Stimulated activated CD4-positive, alpha-beta T cell treated with anti-CD3 and anti-CD28 coated beads, TNF-alpha, amount 100 ng/mL, for 48 hours (primary cell): ENCODE measurements around the gene PLCB1.
"Not testable (repeated sequence)": the region's sequence is repeated elsewhere in the genome, so short reads cannot be mapped to it uniquely, and the experiment has no call there.

Experiments used
- DNase-seq, 3 donors: peaks; one replicate each; pipeline ENCODE4 v3.0.0-alpha.2; 2020; ENCODE audit warnings: low read depth in 3 of 3

PLCB1 gene

DNA sequence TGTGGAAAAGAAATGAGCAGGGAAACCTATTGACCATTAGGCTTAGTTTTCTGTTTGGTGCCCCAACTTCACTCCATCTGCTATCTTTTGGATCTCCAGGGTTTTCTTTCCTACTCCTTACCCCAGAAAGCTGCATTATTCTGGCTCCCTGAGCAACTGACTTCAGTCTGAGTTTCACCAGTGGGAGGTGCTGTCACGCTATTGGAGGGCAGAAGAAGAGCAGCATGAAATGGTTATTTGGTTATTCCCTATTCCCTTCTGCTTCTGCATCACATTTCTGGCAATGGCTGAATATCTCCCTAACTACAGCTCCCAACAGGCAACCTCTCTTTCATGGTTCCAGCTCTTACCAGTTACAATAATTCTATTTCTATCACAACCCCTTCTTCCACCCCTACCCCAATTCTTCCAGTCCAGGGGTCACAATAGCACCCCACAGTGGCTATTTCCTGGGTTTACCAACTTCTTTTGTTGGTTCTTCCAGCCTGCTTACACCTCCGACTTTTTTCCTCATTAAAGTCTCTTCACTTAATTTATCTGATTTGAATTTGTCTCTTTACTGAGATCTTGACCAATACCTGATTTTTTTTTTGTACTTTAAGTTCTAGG, 311.5 kb downstream of the PLCB1 start:
- DNase-seq, result no peak

DNA sequence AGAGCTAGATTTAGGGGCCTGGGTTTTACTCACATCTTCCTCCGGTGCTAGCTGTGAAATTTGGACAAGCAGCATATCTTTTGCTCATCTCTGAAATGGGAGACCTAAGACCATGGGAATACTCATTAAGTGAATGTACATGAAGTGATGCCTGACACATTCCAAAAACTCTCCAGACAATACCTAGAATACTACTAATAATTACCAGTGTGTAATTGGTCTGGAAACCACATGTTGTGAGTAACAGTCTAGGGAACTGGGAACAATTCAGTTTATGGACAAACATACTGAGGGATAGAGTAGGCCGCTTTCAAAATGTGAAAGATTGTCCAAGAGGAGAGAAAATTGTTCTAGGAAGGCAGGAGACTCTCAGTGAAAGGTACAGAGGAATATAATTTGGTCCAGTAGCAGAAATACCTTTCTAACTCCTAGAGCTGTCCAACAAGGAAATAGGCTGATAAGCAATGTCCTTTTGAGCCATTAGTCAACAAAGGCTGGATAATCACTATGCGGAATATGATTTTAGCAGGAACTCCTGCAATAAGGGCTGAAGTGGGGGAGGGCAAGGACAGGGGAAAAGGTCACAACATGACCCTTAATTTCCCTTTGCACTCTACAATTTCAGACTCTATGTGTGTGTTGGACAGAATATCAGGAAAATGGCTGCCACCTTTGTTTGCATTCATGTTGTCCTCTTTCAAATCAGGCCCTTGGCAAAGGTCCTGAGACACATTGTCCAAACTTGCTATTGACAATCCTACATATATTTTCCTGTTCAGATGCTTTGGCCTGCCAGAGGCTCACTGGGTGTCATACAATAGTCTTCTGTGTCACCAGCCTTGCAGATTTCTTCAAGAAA, 315.4 kb downstream of the PLCB1 start:
- DNase-seq, result no peak

DNA sequence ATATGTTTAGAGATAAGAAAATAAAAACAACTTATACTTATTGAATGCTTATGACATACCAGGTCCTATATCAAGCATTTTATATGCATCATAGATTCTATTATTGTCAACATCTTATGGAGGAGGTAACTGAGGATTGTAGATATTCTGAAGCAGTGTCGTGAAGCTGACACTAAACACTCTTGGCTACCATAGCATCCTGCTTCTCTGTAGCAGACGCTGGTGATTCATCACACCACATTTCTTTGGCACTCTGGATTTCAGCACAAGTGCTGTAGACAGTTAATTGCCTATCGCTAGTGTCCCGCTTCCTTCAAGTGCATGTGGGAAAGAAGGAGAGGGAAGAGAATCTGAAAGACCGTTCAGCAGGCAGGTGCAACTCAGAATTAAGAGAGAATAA, 317.1 kb downstream of the PLCB1 start:
- DNase-seq, result no peak

DNA sequence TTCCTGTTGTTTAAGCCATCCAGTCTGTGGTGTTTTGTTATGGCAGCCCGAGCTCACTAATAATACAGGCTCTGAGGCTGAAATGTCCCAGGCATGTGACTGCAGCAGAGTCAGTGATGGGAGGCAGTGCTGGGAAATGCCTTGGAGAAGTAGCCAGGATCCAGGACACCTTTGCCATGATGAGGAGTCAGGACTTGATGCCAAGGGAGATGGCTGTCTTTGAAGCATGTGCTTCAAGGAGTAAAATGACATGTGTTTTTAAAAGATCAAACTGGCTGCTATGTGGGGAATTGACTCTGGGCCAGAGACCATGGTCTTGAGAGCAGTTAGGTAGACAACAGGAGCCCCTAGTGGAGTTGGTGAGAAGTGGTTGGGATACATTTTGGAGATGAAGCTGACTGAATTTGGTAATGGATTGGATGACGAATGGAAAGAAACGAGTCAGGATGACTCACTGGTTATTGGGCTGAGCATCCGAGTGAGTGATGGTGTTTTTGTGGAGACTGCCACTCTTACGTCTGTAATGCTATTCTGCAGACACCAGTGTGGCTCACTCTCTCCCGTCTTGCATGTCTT, 322.2 kb downstream of the PLCB1 start:
- DNase-seq, result peak in 2 of 3 donors; percentile 3 to 16

DNA sequence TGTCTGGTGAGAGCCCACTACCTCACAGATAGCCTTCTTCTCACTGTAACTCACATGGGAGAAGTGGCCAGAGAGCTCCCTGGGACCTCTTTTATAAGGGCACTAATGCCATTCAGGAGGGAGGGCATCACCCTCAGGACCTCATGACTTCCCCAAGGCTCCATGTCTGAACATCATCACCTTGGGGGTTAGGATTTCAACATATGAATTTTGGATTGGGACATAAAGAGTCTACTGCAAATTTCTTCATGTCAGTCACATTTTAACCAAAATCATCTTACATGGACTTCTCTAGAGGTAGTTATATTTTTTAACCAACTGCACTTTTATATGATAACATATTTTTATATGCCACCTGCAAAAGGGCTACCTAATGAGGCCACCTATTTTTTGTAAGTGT, 324.7 kb downstream of the PLCB1 start:
- no peak for DNase-seq

DNA sequence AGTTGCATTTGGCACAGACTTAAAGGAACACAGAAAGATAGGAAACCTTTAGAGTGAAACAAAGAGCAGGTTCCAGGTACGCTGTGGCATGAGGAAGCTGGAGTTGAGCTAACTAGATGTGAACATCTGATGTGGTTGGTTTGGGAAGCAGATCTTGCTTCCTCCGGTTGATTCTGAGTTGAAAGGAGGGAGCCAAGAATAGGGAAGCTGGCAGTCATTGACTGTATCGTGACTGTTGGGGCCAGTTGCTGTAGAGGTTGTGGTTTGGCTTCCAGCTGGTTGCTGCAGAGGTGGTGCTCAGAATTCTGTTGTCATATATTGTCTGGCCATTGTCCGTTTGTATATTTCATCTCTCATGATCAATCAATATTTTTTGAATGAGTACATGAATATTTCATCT, 325.9 kb downstream of the PLCB1 start:
- no peak for DNase-seq

DNA sequence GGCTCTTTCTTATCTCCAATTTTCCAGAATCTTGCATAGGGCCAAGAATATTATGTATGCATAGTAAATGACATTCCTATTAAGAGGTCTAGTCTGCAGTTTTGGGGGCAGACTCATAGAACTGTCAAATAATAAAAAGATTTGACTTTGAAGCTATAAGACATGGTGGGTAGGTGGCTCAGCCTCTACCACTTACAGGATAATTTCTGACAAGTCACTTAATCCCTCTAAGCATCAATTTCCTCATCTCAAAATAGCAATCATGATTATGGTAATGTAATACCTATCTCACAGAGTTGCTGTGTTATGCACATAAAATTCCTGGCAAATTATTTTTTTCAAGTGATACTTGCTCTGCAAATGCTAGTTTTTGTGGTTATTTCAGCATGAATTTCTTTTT, 329.1 kb downstream of the PLCB1 start:
- no peak for DNase-seq

DNA sequence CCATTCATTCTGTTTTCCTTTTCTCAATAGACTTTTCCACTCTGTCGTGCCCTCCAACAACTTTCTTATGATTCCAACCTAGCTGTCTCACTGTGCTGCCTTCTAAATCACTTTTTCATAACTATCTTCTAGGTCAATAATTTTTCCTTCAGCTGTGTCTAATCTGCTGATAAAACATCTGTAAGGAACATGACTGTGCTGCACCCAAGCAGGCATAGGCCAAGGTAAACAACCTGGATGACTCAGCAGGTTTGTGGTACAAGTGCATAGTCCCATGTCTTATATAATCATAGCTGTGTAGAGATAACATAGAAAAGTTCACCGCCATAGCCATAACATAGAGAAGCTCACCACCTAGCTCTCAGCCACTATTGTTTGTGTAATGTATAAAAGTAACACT, 332.3 kb downstream of the PLCB1 start:
- no peak for DNase-seq

DNA sequence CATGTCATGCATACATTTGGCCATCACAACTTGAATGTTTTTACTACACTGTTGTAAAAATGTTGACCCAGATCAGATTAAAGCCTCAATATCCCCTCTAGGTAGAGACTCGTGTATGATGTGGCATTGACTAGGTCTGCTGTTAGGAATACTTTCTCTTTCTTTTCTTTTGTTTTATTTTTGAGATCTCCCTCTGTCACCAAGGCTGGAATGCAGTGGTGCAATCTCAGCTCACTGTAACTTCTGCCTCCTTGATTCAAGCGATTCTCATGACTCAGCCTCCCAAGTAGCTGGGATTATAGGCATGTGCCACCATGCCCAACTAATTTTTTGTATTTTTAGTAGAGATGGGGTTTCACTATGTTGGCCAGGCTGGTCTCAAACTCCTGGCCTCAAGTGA, 334.7 kb downstream of the PLCB1 start:
- not testable (repeated sequence) for DNase-seq

DNA sequence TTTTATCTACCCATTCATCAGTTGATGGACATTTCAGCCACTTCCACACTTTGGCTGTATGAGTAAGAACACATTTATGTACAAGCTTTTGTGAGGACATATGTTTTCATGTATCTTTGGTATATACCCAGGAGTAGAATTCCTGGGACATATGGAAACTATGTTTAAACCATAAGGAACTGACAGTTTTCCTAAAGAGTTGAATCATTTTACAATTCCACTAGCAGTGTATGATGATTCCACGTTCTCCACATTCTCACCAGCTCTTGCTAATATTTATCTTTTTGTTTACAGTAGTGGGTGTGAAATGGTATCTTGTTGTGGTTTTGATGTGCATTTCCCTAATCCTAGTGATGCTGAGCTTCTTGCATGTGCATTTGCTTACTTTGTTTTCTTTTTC, 338.1 kb downstream of the PLCB1 start:
- DNase-seq, result no peak

DNA sequence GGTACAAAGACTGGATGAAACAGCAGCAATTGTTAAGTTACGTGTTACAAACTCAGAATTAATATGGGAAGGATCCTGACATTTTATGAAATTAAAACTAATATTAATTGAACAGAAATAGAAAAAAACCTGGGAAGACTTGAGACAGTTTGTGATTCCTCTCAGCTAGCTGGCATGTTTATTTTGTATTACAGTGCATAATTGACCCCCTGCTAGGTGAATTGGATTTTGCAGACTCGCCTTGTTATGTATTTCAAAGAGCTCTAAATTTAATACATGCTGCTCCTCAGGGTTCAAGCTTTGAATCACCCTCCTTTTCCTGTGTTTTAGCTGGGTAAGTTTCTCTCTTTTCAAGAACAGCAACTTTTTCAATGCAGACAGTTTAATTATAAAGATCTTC, 339.4 kb downstream of the PLCB1 start:
- no peak for DNase-seq

DNA sequence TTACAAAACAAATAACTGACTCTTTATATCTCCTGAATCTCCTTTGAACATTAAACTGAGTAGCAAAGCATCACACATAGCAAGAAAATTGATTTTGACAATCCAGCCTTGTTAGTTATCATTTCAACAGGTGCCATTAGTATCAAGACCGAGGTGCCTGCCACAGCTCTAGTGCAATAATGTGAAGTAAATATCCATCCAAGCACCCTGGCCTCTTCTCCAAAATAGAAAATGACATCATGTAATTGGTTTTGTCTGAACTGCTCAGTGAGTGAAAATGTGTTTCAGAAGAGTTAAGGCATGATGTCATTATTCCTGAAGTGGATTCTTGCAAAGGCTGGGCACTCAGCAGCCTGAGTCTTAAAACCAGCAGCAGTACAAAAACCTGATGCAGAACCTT, 341.4 kb downstream of the PLCB1 start:
- DNase-seq, result no peak

DNA sequence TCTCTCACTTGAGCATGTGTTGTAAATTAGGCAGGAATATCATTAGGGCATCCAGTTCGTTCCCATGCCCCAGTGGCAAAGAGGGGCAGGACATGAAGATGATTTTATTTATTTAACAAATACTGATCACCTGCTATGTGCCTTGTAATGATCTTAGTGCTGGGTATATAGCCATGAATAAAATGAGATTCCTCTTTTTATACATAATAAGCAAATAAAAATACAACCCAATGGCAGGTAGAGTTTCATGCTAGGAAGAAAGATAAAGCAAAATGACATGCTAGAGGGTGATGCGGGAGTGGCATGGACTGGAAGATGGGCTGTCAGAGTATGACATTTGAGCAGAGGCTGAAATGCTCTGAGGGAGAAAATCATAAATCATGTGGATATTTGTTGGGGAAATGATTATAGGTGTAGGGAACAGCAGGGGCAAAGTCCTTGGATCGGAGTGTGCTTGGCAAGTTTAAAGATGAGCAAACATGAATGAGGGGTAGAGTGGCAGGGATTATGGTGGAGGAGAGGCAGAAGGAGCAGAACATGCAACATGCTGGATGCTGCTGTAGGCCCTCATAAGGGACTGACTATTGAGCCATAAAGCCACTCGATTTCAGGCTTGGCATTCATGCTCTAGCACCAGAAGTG, 342.1 kb downstream of the PLCB1 start:
- DNase-seq, result no peak

DNA sequence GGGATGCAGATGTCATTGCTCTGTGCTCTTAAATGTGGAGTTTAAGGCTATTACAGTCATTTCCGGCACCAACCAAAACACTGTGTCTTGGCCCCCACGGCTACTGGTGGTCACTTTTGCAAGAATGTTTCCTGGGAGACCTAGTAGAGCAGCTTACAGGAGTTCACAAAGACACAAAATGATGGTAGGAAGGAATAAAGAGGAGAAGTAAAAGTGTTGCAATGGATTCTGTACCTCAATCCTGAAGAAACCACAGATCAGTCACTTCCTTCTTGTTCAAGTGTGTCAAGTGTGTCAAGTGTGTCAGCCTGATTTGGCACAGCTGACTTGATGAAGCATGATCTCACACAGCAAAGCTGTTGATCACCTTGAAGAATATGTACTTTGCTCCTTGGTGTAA, 344.0 kb downstream of the PLCB1 start:
- DNase-seq, result no peak

DNA sequence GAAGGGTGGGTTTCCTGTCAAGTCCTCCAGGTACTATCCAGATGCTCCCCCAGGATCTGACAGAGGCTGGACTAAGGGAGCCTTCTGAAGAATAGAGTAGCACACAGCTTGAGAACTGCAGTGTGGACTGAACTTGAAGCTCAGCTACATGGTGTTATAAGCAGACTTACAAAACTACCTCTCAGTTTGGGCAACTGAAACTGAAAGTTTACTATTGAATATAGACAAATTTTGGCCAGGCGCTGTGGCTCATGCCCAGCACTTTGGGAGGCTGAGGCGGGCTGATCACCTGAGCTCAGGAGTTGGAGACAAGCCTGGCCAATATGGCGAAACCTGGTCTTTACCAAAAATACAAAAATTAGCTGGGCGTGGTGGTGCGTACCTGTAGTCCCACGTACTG, 348.5 kb downstream of the PLCB1 start:
- DNase-seq, result no peak

DNA sequence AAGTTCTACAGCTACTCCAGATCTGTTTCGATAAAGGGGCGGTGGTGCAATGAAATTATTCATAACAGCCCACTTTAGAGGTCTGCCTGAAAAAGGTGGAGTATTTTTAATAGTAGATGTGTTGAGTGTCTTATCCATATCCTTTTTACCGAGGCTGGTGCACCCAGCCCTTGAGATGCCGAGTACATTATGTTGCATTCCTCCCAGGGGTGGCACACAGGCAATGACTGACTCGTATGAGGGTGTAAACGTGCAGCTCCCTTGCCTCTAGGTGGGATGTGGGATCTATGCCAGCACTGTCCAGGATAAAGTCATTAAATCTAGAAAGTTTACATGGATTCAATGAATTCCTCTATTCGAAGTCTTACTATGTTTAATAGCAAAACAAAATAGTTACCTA, 355.6 kb downstream of the PLCB1 start:
- DNase-seq, result no peak

DNA sequence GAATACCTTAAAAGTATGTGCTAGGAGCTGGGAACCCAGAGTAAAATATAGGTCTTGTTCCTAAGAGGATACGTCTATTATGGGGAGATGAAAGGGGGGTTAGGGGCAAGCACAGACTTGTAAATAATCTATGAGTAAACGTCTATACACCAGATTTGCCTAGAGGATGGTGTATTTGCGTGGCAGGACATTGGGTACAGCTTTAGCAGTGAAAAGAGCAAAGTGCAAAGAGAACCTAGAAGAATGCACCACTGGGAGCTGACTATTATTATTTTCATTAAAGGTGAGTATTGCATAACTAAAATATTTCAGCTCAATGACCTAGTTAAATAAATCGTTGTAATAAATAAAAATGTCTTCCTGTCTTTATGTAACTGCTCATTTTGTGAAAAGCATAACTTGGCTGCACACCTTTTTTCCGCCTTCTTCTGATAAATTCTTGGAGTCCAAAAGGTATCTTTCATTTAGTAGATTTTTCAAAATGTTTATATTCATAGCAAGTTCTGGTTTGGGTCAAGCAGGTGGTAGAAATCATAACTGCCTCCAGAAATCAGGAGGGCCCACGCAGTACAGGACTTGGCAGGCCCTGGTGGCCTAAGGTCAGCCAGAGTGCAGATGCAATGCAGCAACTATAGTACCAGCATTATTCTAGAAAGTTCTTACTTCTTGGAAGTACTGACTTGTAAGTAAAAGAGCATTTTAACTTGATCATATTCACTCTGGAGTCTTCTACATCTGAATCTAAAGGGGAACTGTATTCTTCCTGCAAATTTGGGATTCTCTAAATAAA, 357.2 kb downstream of the PLCB1 start:
- no peak for DNase-seq

DNA sequence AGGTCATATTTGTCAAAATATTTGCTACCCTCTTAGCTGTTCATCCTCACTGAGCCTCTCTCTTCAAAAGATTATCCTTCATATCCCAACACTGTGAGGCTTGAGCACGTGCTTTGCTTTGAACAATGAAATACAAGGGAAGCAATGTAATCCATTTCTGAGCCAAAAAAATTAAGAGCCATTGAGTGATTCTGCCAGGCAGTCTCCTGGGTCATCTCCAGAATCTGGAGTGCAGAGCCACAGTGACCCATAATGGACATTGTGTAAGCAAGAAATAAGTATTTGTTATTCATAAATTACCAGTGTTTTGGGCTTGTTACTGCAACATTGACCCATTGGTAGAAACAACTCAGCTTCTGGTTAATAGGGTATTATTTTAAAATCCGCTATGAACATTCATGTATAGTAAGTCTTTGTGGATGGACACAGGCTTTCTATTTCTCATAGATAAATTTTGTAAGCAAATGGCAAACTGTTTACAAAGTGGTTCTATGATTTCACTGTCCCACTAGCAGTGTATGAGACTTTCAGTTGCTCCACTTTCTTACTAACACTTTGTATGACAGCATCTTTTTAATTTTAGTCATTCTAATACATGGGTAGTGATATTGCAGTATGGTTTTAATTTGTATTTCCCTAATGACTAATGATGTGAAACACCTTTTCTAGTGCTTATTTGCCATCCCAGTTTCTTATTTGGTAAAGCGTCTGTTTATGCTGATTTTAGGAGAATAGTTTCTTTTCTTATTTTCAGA, 358.2 kb downstream of the PLCB1 start:
- DNase-seq, result no peak

DNA sequence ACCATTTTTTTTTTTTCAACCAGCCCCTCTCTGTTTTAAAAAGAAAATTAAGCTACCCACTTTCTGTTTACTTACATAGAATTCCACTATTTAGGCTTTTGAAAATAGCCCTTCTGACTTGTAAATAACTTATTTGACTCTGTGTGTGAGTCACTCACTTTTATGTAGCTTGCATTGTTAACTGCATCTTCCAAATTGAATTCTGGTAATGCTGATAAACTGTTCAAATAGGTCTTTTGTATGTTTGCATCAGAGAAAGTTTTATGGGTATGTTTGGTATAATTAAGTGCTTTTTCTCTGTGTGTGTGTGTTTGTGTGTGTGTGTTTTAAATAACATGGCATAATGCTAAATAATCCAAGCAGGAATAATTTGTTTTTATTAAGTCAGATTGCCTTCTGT, 360.1 kb downstream of the PLCB1 start:
- DNase-seq, result no peak

DNA sequence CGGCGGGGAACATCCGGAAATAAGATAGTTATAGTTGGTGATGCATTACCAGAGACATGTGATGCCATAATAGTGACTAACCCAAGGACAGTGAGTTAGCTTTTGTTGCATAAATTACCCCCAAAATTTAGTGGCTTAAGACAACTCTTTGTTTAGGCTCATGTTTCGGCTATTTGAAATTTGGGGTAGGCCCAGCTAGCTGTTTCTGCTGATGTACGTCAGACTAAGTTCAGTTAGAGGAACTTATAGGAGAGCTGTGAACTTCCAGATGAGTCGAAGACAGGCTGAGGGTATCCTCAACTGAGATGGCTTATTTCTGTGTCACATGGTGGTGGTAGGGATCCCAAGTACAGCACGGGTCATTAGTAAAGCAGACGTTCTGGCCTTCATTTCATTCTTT, 366.5 kb downstream of the PLCB1 start:
- no peak for DNase-seq

DNA sequence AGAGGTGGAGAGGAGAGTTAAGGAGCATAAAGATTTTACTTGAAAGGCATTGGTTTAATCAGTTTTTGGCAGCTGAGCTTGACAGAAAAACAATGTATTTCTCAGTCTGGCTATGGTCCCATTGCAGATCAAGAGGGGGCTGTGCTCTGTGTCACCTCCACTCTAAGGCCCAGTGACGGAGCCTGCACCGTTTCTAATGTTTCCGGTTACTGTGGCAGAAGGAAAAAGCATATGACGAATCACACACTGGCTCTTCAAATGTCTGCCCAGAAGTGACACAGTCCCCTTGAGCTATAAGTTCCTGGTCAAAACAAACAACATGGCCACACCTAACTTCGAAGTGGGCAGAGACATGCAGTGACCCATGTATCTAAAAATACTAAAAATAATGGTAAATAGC, 372.0 kb downstream of the PLCB1 start:
- no peak for DNase-seq
